Neuron (in vitro differentiated cells): ENCODE results near the gene SLX1A.
"Not testable (repeated sequence)": the region's sequence is repeated elsewhere in the genome, so short reads cannot be mapped to it uniquely, and the experiment has no call there.

Experiments
- H2AFZ ChIP-seq: one replicate; pipeline ENCODE4 v1.6.1; 2013; ENCODE audit warnings: low read depth, mild to moderate bottlenecking, inconsistent platforms, low read length, moderate library complexity
- H3K27me3 ChIP-seq: one replicate; pipeline ENCODE4 v1.6.1; 2013; ENCODE audit warnings: low read length; ENCODE audit not compliant: insufficient read depth
- H3K36me3 ChIP-seq: one replicate; pipeline ENCODE4 v1.6.1; 2013; ENCODE audit warnings: low read length; ENCODE audit not compliant: insufficient read depth
- H3K4me1 ChIP-seq: one replicate; pipeline ENCODE4 v1.6.1; 2013; ENCODE audit warnings: low read length; ENCODE audit not compliant: insufficient read depth
- H3K4me3 ChIP-seq: 2 replicates; pipeline ENCODE4 v1.5.1; 2013; ENCODE audit warnings: mild to moderate bottlenecking, low read length, moderate library complexity
- H3K9me3 ChIP-seq: one replicate; pipeline ENCODE4 v1.6.1; 2013; ENCODE audit warnings: low read length

Gene SLX1A

GRCh38 chr16:30209032-30209431, 15.4 kb downstream of the SLX1A start:
- H3K4me3 ChIP-seq, H2AFZ ChIP-seq, H3K36me3 ChIP-seq, H3K9me3 ChIP-seq, H3K27me3 ChIP-seq, H3K4me1 ChIP-seq: not testable (repeated sequence)

DNA sequence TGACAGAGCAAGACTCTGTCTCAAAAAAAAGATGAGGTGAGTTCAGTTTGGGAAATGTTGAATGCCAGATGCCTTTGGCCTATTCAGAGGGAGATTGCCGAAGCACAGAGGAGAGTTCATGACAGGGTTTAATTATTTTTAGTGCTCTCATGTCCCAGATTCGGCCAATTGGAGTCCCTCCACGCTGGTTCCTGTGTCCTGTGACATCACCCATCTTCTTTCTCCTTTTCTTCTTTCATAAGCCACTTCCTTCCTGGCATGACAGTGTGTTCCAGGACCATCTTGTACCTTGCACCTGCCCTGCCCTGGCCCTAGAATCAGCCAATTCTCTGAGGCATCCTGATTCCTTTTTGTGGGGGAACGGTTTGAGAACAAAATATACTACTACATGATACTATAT, 17.7 kb downstream of the SLX1A start:
- H2AFZ ChIP-seq, H3K4me3 ChIP-seq, H3K36me3 ChIP-seq, H3K4me1 ChIP-seq, H3K9me3 ChIP-seq, H3K27me3 ChIP-seq: not testable (repeated sequence)

GRCh38 chr16:30217082-30217481, 23.4 kb downstream of the SLX1A start:
- H3K4me1 ChIP-seq, H3K27me3 ChIP-seq, H2AFZ ChIP-seq, H3K36me3 ChIP-seq, H3K9me3 ChIP-seq, H3K4me3 ChIP-seq: not testable (repeated sequence)
